WTC11 (cell line): ENCODE measurements around the gene PGF. TPM values are rescaled to one million over a fixed set of nuclear protein-coding genes. Genes with fewer than 3 reads are reported as not detected.

Experiments used
- ATAC-seq: fragments of 200-7000 bp; cut with Tn5 transposase; 2 replicates; pipeline ENCODE4 v1.10.0; 2021; ENCODE audit warnings: mild to moderate bottlenecking, moderate library complexity
- CTCF ChIA-PET: fragments of 300-600 bp; sonication (Branson Sonifier 250); formaldehyde crosslinking; loops from one replicate; lab custom pipeline; 2021; ENCODE audit warnings: antibody characterized with exemption; lab: Charles Lee
- POLR2A ChIA-PET: fragments of 350-600 bp; sonication (Branson Sonifier 250); formaldehyde crosslinking; loops from one replicate; lab custom pipeline; 2021; ENCODE audit warnings: antibody characterized with exemption; lab: Charles Lee
- DNase-seq: peaks from one replicate; pipeline ENCODE4 v3.0.0; 2021; ENCODE audit warnings: low spot score
- H3K27ac Mint-ChIP-seq: 2 replicates; pipeline ENCODE4 v1.8.0; 2021; ENCODE audit warnings: mixed read lengths
- H3K27me3 Mint-ChIP-seq: 2 replicates; pipeline ENCODE4 v1.8.0; 2021; ENCODE audit warnings: low read depth, mild to moderate bottlenecking, moderate library complexity, mixed read lengths
- H3K36me3 Mint-ChIP-seq: 2 replicates; pipeline ENCODE4 v1.8.0; 2021; ENCODE audit warnings: mixed read lengths
- H3K4me1 Mint-ChIP-seq: 2 replicates; pipeline ENCODE4 v1.8.0; 2022; ENCODE audit warnings: mixed read lengths
- H3K4me3 Mint-ChIP-seq: 2 replicates; pipeline ENCODE4 v1.8.0; 2021; ENCODE audit warnings: mild to moderate bottlenecking, moderate library complexity, mixed read lengths
- H3K9me3 Mint-ChIP-seq: 2 replicates; pipeline ENCODE4 v1.8.0; 2021; ENCODE audit warnings: mixed read lengths
- AFF4 ChIP-seq: sonication (generic); formaldehyde crosslinking; IDR thresholded peaks from 2 replicates; pipeline ENCODE4 v1.8.1; 2023; ENCODE audit warnings: mild to moderate bottlenecking, missing genetic modification reagents, borderline replicate concordance
- ATF1 ChIP-seq: sonication (generic); formaldehyde crosslinking; IDR thresholded peaks from 2 replicates; pipeline ENCODE4 v1.8.1; 2023; ENCODE audit warnings: mild to moderate bottlenecking, moderate library complexity, missing genetic modification reagents
- CREB1 ChIP-seq: sonication (generic); formaldehyde crosslinking; IDR thresholded peaks from 2 replicates; pipeline ENCODE4 v1.8.0; 2023; ENCODE audit warnings: mild to moderate bottlenecking, missing genetic modification reagents
- CTCF ChIP-seq: fragments of 200-600 bp; IDR thresholded peaks from 2 replicates; pipeline ENCODE4 v1.8.0; 2022; ENCODE audit warnings: antibody characterized with exemption
- E2F5 ChIP-seq: sonication (generic); formaldehyde crosslinking; IDR thresholded peaks from 2 replicates; pipeline ENCODE4 v1.8.1; 2022; ENCODE audit warnings: mild to moderate bottlenecking, moderate library complexity, missing genetic modification reagents
- FOXJ3 ChIP-seq: sonication (generic); formaldehyde crosslinking; IDR thresholded peaks from 2 replicates; pipeline ENCODE4 v1.9.0; 2021; ENCODE audit warnings: missing genetic modification reagents, mild to moderate bottlenecking, borderline replicate concordance
- FOXK1 ChIP-seq: sonication (generic); formaldehyde crosslinking; IDR thresholded peaks from 2 replicates; pipeline ENCODE4 v1.8.0; 2022; ENCODE audit warnings: mild to moderate bottlenecking, moderate library complexity, missing genetic modification reagents
- NFATC4 ChIP-seq: fragments of 250-450 bp; sonication (Bioruptor Pico); IDR thresholded peaks from 2 replicates; pipeline ENCODE4 v1.9.0; 2021; ENCODE audit warnings: mild to moderate bottlenecking
- NFYB ChIP-seq: sonication (generic); formaldehyde crosslinking; conservative IDR thresholded peaks from 2 replicates; pipeline ENCODE4 v1.8.0; 2022; ENCODE audit warnings: low read depth, missing genetic modification reagents
- NR1H2 ChIP-seq: sonication (generic); formaldehyde crosslinking; IDR thresholded peaks from 2 replicates; pipeline ENCODE4 v1.9.0; 2021; ENCODE audit warnings: mild to moderate bottlenecking, moderate library complexity, missing genetic modification reagents
- PRDM15 ChIP-seq: sonication (generic); formaldehyde crosslinking; IDR thresholded peaks from 2 replicates; pipeline ENCODE4 v1.8.0; 2022; ENCODE audit warnings: missing genetic modification reagents
- RELA ChIP-seq: sonication (generic); formaldehyde crosslinking; IDR thresholded peaks from 2 replicates; pipeline ENCODE4 v1.8.1; 2022; ENCODE audit warnings: missing genetic modification reagents, mild to moderate bottlenecking, borderline replicate concordance
- RORB ChIP-seq: fragments of 250-450 bp; sonication (Bioruptor Pico); IDR thresholded peaks from 2 replicates; pipeline ENCODE4 v1.9.0; 2021; ENCODE audit warnings: mild to moderate bottlenecking
- SMAD3 ChIP-seq: sonication (generic); formaldehyde crosslinking; IDR thresholded peaks from 2 replicates; pipeline ENCODE4 v1.8.0; 2022; ENCODE audit warnings: missing genetic modification reagents, mild to moderate bottlenecking, borderline replicate concordance
- TEAD1 ChIP-seq: sonication (generic); formaldehyde crosslinking; IDR thresholded peaks from 2 replicates; pipeline ENCODE4 v1.8.0; 2022; ENCODE audit warnings: mild to moderate bottlenecking, missing genetic modification reagents
- TEAD4 ChIP-seq: sonication (generic); formaldehyde crosslinking; IDR thresholded peaks from 2 replicates; pipeline ENCODE4 v1.8.0; 2022; ENCODE audit warnings: mild to moderate bottlenecking, missing genetic modification reagents
- USF2 ChIP-seq: sonication (generic); formaldehyde crosslinking; IDR thresholded peaks from 2 replicates; pipeline ENCODE4 v1.8.1; 2023; ENCODE audit warnings: mild to moderate bottlenecking, missing genetic modification reagents, moderate library complexity
- ZNF263 ChIP-seq: sonication (generic); formaldehyde crosslinking; IDR thresholded peaks from 2 replicates; pipeline ENCODE4 v1.8.1; 2022; ENCODE audit warnings: low read depth, mild to moderate bottlenecking, moderate library complexity, missing genetic modification reagents
- ZNF396 ChIP-seq: fragments of 250-450 bp; sonication (Bioruptor Pico); IDR thresholded peaks from 2 replicates; pipeline ENCODE4 v1.8.0; 2021; ENCODE audit warnings: mild to moderate bottlenecking, moderate library complexity, borderline replicate concordance
- total RNA-seq: library from RNA; stranded (reverse); gene quantifications from 3 replicates; pipeline ENCODE4 v1.2.3, GENCODE V29; 2021

PGF gene
- total RNA-seq, 1 experiment from 2014 or later = 6.7 TPM

GRCh38 chr14:74910556-74910955, 44.8 kb downstream of the PGF start:
- Mint-ChIP-seq H3K27ac (no peak overlapping the region), H3K36me3 (no peaks in the 10 kb centered on the region), H3K4me1 (no peaks in the 10 kb centered on the region), H3K4me3 (no peak overlapping the region), H3K27me3 (no peaks in the 10 kb centered on the region), H3K9me3 (no peaks in the 10 kb centered on the region)
- no peak for ATAC-seq
- CTCF ChIA-PET = interaction anchor here (1.0 to 2.4 kb wide), 3 partner anchors 34 to 154 kb away, joined by 5 to 6 read pairs (median 5); partner anchors contain the start of gene ACYP1
- POLR2A ChIA-PET = no interaction called here
- TF ChIP-seq FOXK1 (CRISPR knock-in tag) (no peak), RORB (CRISPR knock-in tag) (no peak), AFF4 (CRISPR knock-in tag) (no peak), NFYB (CRISPR knock-in tag) (no peak), ATF1 (no peak), NR1H2 (CRISPR knock-in tag) (no peak), FOXJ3 (no peak), SMAD3 (CRISPR knock-in tag) (no peak), TEAD4 (CRISPR knock-in tag) (no peak), NFATC4 (no peak), ZNF396 (CRISPR knock-in tag) (no peak), E2F5 (CRISPR knock-in tag) (no peak), RELA (CRISPR knock-in tag) (no peak), ZNF263 (CRISPR knock-in tag) (no peak), USF2 (CRISPR knock-in tag) (no peak), TEAD1 (no peak), PRDM15 (no peak), CREB1 (no peak), CTCF (no peak)
- no peak for DNase-seq
